Transverse colon (tissue), 4 donors: ENCODE data around the gene VTI1A. TPM values are rescaled to one million over a fixed set of nuclear protein-coding genes. Genes with fewer than 3 reads are reported as not detected.
A peak's percentile ranks its signal among the peaks of the same experiment; 100 is the strongest.

Experiments used
- DNase-seq: peaks from one replicate; pipeline ENCODE4 v3.0.0-alpha.2; 2019
- H3K27ac ChIP-seq, 4 donors: fragments of 200-600 bp; sonication (generic); 2 replicates each; pipeline ENCODE4 v1.5.1; 2016 to 2018; ENCODE audit warnings: inconsistent platforms in 4 of 4
- H3K27me3 ChIP-seq: fragments of 200-600 bp; sonication (generic); 2 replicates; pipeline ENCODE4 v1.5.1; 2017; ENCODE audit warnings: inconsistent platforms
- H3K36me3 ChIP-seq, 4 donors: fragments of 200-600 bp; sonication (generic); 2 replicates each; pipeline ENCODE4 v1.5.1; 2017 to 2019; ENCODE audit warnings: inconsistent platforms in 4 of 4
- H3K4me1 ChIP-seq, 4 donors: fragments of 200-600 bp; sonication (generic); 2 replicates each; pipeline ENCODE4 v1.5.1; 2017 to 2020; ENCODE audit warnings: inconsistent platforms in 4 of 4
- H3K4me3 ChIP-seq, 4 donors: fragments of 200-600 bp; sonication (generic); 1 replicate in 1 of 4; 2 replicates in 3 of 4; pipeline versions ENCODE4 v1.5.1 to v1.6.1; 2017 to 2019; ENCODE audit warnings: inconsistent platforms in 4 of 4
- H3K9me3 ChIP-seq, 2 donors: fragments of 200-600 bp; sonication (generic); 2 replicates each; pipeline ENCODE4 v1.5.1; 2017 to 2019; ENCODE audit warnings: inconsistent platforms in 2 of 2
- EP300 ChIP-seq: sonication (generic); formaldehyde crosslinking; IDR thresholded peaks from one replicate; pipeline ENCODE4 v1.6.1; 2017; ENCODE audit warnings: antibody characterized with exemption, low read depth
- POLR2A ChIP-seq: fragments of 450-650 bp; IDR thresholded peaks from one replicate; pipeline ENCODE4 v1.6.1; 2016; ENCODE audit warnings: antibody characterized with exemption, mild to moderate bottlenecking, moderate library complexity
- POLR2AphosphoS5 ChIP-seq, 3 donors: sonication (generic); formaldehyde crosslinking; IDR thresholded peaks; one replicate each; pipeline ENCODE4 v1.6.1; 2016; ENCODE audit warnings: antibody characterized with exemption in 3 of 3
- WGBS, 2 donors: methylation state at CpG; one replicate each; pipeline ENCODE4 v1.1.5; 2018; ENCODE audit warnings: low coverage in 1 of 2; 5-methylcytosine and 5-hydroxymethylcytosine counted together
- in situ Hi-C, 4 donors: fragments of 200-750 bp; cut with MboI; loops; one replicate each; pipeline versions ENCODE4 v1.15.0 to v1.15.1; 2017; ENCODE audit warnings: low sequenced_read_pairs in 3 of 4, low pct_ligation_motif_present in 1 of 4, low pct_unique_long_range_greater_than_20kb in 1 of 4
- intact Hi-C: fragments of 100-400 bp; cut with DNase I; formaldehyde crosslinking; loops from one replicate; pipeline ENCODE4 v1.15.1; 2023; ENCODE audit warnings: low total_unique reads
- total RNA-seq, 4 donors: library from RNA; depleted of rRNA; stranded (reverse); fragments of >200 nt; gene quantifications; one replicate each; pipeline ENCODE4 v1.1.0, GENCODE V29; 2016
- TF ChIP-seq, protein P1 (sequence below), 5 experiments: fragments of 200-600 bp in 3 of 5; fragments of 450-650 bp in 2 of 5; sonication (generic) in 3 of 5; IDR thresholded peaks; 1 replicate in 2 of 5; 2 replicates in 3 of 5; pipeline ENCODE4 v1.5.1; 2016 to 2017; ENCODE audit warnings: antibody characterized with exemption in 5 of 5, inconsistent platforms in 3 of 5, mild to moderate bottlenecking in 2 of 5, moderate library complexity in 1 of 5

VTI1A gene
- total RNA-seq, 4 donors from 2014 or later = 65.8 to 211 (median 149) TPM

DNA sequence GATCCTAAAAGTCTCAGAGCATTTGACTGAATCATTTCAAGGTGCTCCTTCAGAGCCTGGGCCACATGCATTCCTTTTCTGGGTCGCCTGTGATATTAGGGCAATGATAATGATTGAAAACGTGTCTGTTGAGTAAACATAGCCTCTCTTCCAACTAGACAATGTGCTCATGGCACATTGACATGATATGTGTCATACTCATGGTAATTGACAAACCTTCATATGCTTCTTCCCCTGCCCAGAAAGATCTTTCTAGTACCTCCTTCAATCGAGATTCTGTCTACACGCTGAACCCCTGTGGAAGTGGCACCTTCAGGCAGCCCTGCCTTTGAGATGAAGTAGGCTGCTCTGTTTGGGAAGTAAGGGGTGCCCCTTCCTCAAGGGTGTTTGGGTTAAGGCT is 404.2 kb downstream of the VTI1A start:
- TF ChIP-seq POLR2A (no peak), POLR2AphosphoS5 (IDR thresholded peaks at IDR 0.05) (no peak), EP300 (no peak)
- TF ChIP-seq, protein P1, sequence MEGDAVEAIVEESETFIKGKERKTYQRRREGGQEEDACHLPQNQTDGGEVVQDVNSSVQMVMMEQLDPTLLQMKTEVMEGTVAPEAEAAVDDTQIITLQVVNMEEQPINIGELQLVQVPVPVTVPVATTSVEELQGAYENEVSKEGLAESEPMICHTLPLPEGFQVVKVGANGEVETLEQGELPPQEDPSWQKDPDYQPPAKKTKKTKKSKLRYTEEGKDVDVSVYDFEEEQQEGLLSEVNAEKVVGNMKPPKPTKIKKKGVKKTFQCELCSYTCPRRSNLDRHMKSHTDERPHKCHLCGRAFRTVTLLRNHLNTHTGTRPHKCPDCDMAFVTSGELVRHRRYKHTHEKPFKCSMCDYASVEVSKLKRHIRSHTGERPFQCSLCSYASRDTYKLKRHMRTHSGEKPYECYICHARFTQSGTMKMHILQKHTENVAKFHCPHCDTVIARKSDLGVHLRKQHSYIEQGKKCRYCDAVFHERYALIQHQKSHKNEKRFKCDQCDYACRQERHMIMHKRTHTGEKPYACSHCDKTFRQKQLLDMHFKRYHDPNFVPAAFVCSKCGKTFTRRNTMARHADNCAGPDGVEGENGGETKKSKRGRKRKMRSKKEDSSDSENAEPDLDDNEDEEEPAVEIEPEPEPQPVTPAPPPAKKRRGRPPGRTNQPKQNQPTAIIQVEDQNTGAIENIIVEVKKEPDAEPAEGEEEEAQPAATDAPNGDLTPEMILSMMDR (IDR thresholded peaks at IDR 0.05) = no peak
- H3K9me3 ChIP-seq = peaks cover 11 to 14% of the 10 kb centered on the region in 2 donors
- H3K27me3 ChIP-seq = no peaks in the 10 kb centered on the region
- no peak for DNase-seq
- WGBS, 2 donors = 72 to 86% methylated on average over 2 to 4 of the region's 4 CpGs
- intact Hi-C loops = no loop called here
- no peak overlapping the region for H3K4me3 ChIP-seq
- no peak overlapping the region for H3K27ac ChIP-seq
- no peaks in the 10 kb centered on the region for H3K36me3 ChIP-seq
- in situ Hi-C loops = no loop called here
- H3K4me1 ChIP-seq = peaks cover 0 to 6% (median 0%) of the 10 kb centered on the region in 4 donors

- in situ Hi-C loops = no loop called here
- peak; percentile 30 for DNase-seq
- H3K4me3 ChIP-seq = no peak overlapping the region
- no peaks in the 10 kb centered on the region for H3K36me3 ChIP-seq
- TF ChIP-seq POLR2AphosphoS5 (IDR thresholded peaks at IDR 0.05) = no peak
- TF ChIP-seq, protein P1 (IDR thresholded peaks at IDR 0.05) = no peak
- no peak for TF ChIP-seq EP300
- no peak for TF ChIP-seq POLR2A
- peaks cover 0 to 6% (median 0%) of the 10 kb centered on the region in 4 donors for H3K4me1 ChIP-seq
- H3K27me3 ChIP-seq = no peaks in the 10 kb centered on the region
- 29 to 47% methylated on average over 2 to 3 of the region's 3 CpGs for WGBS, 2 donors
- H3K27ac ChIP-seq = no peak overlapping the region
- peaks cover 11 to 14% of the 10 kb centered on the region in 2 donors for H3K9me3 ChIP-seq
- intact Hi-C loops = no loop called here
Observed at GRCh38 chr10:112851588-112852211, 404.7 kb downstream of the VTI1A start.

GRCh38 chr10:112852306-112852705 is 405.3 kb downstream of the VTI1A start:
- DNase-seq = peak; percentile 16
- intact Hi-C loops = no loop called here
- peaks cover 6 to 8% of the 10 kb centered on the region in 2 donors for H3K9me3 ChIP-seq
- no peak for TF ChIP-seq POLR2AphosphoS5 (IDR thresholded peaks at IDR 0.05)
- TF ChIP-seq, protein P1 (IDR thresholded peaks at IDR 0.05) = no peak
- no peak for TF ChIP-seq EP300
- TF ChIP-seq POLR2A = no peak
- no peak overlapping the region for H3K4me3 ChIP-seq
- no peak overlapping the region for H3K27ac ChIP-seq
- H3K36me3 ChIP-seq = no peaks in the 10 kb centered on the region
- peaks cover 0 to 6% (median 0%) of the 10 kb centered on the region in 4 donors for H3K4me1 ChIP-seq
- in situ Hi-C loops = no loop called here
- no peaks in the 10 kb centered on the region for H3K27me3 ChIP-seq
- WGBS, 2 donors = 67 to 78% methylated on average over 1 to 4 of the region's 4 CpGs

DNA sequence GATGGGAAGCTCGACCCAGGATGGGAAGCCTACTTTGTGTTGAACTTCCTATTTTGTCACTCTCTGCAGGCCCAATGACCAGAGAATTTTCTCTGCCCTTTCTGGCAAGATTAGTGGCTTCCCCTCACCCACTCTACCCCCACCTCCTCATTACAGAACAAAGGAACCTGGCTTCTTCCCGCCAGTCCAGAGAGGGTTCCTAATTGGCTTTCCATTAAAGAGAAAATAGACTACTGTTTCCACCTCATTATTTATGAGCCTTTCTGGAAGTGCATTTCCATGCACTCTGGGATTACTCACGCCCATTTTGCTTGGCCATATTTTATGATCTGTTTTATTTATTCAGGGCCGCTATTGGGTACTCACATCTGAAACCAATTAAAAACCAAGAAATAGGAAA is 408.1 kb downstream of the VTI1A start:
- H3K27me3 ChIP-seq = no peaks in the 10 kb centered on the region
- DNase-seq = no peak
- peaks cover 0 to 6% (median 0%) of the 10 kb centered on the region in 4 donors for H3K4me1 ChIP-seq
- in situ Hi-C loops (no loop called here), intact Hi-C loops (no loop called here)
- H3K36me3 ChIP-seq = no peaks in the 10 kb centered on the region
- no peak overlapping the region for H3K27ac ChIP-seq
- TF ChIP-seq, protein P1 (IDR thresholded peaks at IDR 0.05) = no peak
- TF ChIP-seq EP300 = no peak
- TF ChIP-seq POLR2A = no peak
- TF ChIP-seq POLR2AphosphoS5 (IDR thresholded peaks at IDR 0.05) = no peak
- no peaks in the 10 kb centered on the region for H3K9me3 ChIP-seq
- H3K4me3 ChIP-seq = no peak overlapping the region
- WGBS, 2 donors = 71 to 90% methylated on average over 2 to 4 of the region's 4 CpGs
